Measurements from ENCODE around the gene CDC14A.
A peak's percentile ranks its signal among the peaks of the same experiment; 100 is the strongest.
"Not testable (repeated sequence)": the region's sequence is repeated elsewhere in the genome, so short reads cannot be mapped to it uniquely, and the experiment has no call there.

The CDC14A gene

GRCh38 chr1:100337878-100338277 lies 14.4 kb upstream of the CDC14A start:
- DNase-seq (ENCODE audit: low spot score), result not testable (repeated sequence)

GRCh38 chr1:100339735-100340134 lies 12.6 kb upstream of the CDC14A start:
- not testable (repeated sequence) for DNase-seq (ENCODE audit: low spot score)

- no peak for DNase-seq (ENCODE audit: low spot score)
These were observed 11.8 kb upstream of the CDC14A start for GRCh38 chr1:100340494-100340893.

- DNase-seq (ENCODE audit: low spot score), result no peak
These were observed 10.0 kb upstream of the CDC14A start for GRCh38 chr1:100342348-100342747.

GRCh38 chr1:100343897-100344296 lies 8.4 kb upstream of the CDC14A start:
- no peak for DNase-seq (ENCODE audit: low spot score)

- no peak for DNase-seq (ENCODE audit: low spot score)
These were observed 7.5 kb upstream of the CDC14A start for GRCh38 chr1:100344774-100345173.

- DNase-seq (ENCODE audit: low spot score), result no peak
These were observed 5.9 kb upstream of the CDC14A start for GRCh38 chr1:100346387-100346786.

GRCh38 chr1:100347009-100347966 lies 5.0 kb upstream of the CDC14A start:
- DNase-seq (ENCODE audit: low spot score), result no peak

- DNase-seq (ENCODE audit: low spot score), result no peak
These were observed 3.7 kb upstream of the CDC14A start for GRCh38 chr1:100348549-100349144.

- DNase-seq (ENCODE audit: low spot score), result no peak
These were observed 3.1 kb upstream of the CDC14A start for GRCh38 chr1:100349246-100349645.

- DNase-seq (ENCODE audit: low spot score), result no peak
These were observed 1.6 kb upstream of the CDC14A start for GRCh38 chr1:100350787-100351094.

GRCh38 chr1:100351095-100351887 lies 1.0 kb upstream of the CDC14A start:
- DNase-seq (ENCODE audit: low spot score), result peak; percentile 92

- peak; percentile 77 for DNase-seq (ENCODE audit: low spot score)
These were observed 930 bp downstream of the CDC14A start for GRCh38 chr1:100353071-100353801.

- DNase-seq (ENCODE audit: low spot score), result no peak
These were observed 1.7 kb downstream of the CDC14A start for GRCh38 chr1:100353988-100354387.

- DNase-seq (ENCODE audit: low spot score), result peak; percentile 59
These were observed 2.7 kb downstream of the CDC14A start for GRCh38 chr1:100354971-100355394.

- DNase-seq (ENCODE audit: low spot score), result no peak
These were observed 5.9 kb downstream of the CDC14A start for GRCh38 chr1:100358210-100358609.

- DNase-seq (ENCODE audit: low spot score), result no peak
These were observed 6.8 kb downstream of the CDC14A start for GRCh38 chr1:100359139-100359538.

GRCh38 chr1:100360790-100361510 lies 8.6 kb downstream of the CDC14A start:
- DNase-seq (ENCODE audit: low spot score), result no peak

GRCh38 chr1:100361511-100362089 lies 9.3 kb downstream of the CDC14A start:
- peak; percentile 52 for DNase-seq (ENCODE audit: low spot score)

GRCh38 chr1:100362821-100363466 lies 10.6 kb downstream of the CDC14A start:
- DNase-seq (ENCODE audit: low spot score), result peak; percentile 58

Data from ecto neural progenitor cell (in vitro differentiated cells).